ENCODE data around the gene AFAP1.

AFAP1 gene

DNA sequence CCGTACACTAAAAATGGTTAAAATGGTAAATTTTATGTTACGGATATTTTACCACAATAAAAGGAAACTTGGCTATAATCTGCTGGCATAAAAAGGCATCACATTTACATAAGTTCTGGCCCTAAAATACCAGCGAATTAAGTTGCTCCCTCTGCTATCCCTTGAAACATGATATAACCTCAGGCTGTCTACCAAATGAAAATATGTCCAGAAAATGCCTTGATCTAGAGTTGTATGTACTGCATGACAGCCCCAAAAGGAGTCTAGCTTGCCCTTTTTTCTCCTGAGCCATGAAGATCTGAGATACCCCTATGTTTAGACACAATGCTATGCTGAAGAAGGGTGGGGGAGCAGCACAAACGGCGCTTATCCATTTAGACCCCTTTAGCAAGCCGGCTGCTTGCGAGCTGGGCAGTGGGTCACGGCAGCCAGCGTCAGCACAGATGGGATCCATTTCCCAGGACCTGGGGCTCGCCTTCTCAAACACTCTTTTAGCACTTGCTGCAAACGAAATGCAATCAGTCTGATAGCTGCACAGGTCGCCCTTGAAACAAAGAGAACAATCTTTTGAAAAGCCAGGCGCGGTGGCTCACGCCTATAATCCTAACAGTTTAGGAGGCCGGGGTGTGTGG lies 77.0 kb downstream of the AFAP1 start:
- no peak for DNase-seq

DNA sequence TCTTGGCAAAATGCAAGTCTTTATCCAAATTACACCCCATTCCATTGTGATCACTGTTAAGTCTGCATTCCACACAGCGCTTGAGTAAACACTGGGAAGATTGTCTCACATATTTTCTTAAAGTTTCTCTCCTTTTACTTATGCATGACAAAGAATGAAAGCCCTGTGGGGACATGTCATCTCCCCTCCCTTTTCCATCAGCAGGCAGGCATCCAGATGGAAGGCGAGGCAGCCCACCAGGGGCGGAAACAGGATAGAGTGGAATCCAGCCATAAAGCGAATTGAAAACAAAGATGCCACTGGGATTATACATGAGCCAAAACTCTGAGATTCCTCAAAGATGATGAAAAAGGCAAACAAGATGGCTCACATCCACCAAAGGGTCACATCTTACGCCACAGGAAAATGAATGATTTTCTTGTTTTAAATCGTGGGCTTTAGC lies 78.2 kb downstream of the AFAP1 start:
- no peak for DNase-seq

DNA sequence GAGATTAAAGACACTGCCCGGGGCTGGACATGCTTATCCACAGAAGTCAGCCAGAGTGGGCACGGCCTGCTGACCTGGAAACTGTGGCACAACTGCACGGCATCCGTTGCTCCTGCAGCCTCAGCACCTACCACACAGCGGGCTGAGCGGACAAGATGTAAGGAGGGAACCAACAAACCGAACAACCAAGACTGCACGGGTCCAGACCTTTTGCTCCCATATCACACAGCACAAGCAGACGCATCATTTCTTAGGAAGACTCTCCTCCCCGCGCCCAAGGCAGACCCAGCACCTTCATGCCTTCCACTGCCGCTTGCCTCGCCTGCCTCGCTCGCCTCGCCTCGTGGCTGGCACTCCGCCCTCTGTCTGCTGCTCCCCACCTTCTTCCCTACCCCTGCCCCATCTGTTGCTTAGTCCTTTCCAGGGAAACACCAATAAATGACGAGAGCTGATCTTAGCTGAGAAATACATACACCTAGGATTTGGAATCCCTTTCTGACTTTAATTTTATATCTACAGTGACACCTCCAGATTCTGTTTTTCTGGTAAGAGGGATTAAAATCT lies 79.0 kb downstream of the AFAP1 start:
- no peak for DNase-seq

DNA sequence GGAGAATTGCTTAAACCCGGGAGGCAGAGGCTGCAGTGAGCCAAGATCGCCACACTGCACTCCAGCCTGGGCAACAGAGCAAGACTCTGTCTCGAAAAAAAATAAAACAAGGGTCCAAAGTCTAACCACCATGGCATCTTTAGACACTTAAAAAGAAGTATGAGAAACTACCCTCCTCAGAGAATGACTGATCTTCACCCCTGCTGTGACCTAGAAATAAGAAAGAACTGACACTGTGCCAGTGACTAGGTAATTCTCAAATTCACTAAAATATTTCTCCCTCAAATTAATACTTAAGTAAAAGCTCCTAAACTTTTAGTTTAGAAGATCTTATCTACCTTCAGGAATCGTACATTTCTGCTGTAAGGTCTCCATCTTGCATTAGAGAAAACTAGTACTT lies 80.3 kb downstream of the AFAP1 start:
- no peak for DNase-seq

DNA sequence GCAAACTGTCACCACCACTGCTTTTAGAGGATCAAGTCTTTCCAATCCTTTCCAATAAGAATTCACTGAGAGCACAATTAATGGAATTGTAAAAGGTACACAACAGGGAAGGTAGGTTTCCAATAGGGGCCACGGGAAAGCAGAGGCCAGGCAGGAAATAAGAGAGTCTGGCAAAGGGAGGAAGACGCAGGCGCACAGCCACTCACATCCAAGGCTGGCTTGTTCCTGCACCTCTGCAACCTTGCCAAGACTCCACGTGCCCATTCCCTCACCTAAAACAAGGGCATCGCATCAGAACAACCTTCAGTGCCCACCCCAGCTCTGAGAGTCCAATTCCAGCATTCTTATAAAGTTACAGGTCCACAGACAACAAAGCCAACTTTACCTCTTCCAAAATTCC lies 81.2 kb downstream of the AFAP1 start:
- DNase-seq = no peak

DNA sequence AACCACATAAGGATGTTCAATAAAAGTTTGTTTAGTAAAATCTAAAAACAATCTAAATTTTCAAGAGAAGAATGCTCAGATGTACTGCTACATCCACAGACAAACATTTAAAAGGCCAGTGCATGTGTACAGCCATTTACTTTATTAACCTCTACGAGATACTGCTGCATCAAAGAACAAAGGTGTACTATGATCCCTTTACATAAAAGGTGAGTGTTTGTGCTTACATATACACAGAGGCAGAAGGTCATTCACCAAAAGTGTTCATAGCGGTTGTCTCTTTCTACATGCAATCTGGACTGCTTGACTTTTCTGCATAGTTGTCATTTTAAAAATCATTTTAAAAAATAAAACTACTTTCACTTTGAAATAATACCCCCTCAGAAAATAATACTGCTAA lies 81.7 kb downstream of the AFAP1 start:
- DNase-seq = no peak

DNA sequence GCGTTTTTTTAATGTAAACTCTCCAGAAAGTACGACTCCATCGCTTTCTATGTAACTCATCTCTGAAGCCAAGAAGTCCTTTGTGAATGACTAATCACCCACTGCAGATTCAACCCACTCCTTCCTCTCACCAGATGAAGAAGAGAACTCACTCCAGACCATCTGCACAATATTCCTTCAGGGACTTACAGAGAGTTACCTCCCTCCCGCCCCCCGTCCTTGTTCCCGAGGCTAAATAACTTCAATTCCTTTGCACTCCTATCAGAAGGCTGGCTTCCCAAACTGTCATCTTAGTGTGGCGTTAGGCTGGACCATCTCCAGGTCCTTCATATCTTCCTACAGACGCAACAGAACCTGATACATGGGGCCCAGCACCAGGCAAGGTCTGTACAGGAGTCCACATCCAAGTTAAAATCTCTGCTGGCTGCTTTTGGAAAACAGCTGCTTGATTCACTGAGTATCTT lies 82.4 kb downstream of the AFAP1 start:
- no peak for DNase-seq

DNA sequence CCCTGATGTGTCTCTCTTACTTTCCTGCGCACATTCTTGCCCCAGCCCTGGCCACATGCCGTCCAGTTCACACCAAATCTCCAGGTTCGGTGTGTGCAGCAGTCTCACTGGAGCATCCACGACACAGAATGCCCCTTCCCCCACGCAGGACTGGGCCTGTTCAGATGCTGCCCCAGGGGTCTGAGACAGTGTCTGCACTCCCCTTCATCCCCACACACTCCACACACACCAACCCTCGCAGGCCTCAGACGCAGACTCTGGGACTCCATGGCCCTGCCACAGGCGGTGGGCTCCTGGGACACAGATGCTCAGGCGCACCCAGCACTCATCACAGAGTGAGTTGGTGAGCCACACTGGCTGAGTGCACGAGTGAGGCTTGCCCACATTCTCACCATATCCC lies 83.9 kb downstream of the AFAP1 start:
- no peak for DNase-seq

DNA sequence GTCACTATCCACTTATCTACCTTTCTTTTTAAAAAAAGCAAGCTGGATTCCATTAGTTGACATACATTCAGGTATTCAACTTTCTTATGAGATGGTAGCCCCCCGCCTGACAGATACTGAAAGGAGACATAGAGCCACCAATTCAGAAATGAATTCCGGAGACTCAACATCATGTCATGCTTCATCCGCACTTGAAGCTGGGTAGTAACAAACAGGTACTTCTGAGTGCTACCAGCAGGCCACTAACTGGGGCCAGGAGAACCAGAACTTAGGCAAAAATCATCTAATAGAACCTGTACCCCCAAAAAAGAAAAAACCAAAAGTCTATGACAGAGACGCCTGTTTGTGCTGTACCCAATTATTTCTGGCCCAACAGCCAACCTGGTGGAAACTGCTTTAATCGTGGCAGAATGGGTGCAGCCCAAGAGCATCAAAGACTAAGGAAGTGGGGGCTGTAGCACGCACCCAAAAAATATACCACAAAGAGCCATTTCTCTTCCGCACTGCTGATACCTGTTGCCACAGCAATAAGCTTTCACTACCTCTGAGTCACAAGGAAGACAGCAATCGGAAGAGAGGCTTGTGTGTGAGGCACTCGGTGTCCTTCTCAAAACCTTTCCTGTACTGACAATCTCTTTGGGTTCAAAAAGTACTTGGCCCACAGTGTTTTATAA lies 84.8 kb downstream of the AFAP1 start:
- peak; percentile 54 for DNase-seq

DNA sequence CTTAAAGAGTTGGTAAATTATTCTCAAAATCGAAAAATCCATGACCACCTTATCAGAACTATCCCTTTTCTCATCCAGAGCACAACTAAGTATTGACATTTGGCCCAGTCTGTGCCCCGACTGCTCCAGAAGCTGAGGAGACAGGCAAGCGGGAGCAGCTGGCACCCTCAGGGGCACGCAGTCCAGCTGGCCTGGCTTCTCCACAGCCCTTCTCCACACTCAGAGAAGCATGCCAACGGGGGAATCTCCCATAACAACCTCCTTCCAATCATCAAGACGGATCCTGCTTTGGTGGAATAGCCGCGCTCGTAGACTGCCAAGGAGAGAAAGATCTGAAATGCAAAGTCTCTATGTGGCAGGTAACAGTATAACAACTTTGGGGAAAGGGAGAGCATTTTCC lies 85.4 kb downstream of the AFAP1 start:
- no peak for DNase-seq

DNA sequence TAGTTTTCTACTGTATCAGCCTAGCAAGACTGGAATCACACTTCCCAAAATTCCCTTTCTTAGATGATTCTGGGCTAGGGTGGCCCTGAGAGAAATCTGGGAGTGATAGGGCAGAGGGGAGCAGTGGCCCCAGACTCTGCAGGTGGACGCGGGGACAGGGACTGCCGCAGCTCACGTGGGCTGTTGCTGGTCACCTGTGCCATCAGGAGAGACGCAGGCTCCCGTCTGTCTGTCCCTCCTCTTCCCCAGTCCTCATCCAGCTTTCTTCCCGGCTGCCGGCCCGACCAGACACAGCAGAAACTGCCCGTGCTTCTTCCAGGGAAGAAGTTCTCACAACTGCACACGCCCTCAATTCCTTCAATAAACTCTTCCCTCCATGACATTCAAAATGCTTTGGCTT lies 86.4 kb downstream of the AFAP1 start:
- DNase-seq = no peak

DNA sequence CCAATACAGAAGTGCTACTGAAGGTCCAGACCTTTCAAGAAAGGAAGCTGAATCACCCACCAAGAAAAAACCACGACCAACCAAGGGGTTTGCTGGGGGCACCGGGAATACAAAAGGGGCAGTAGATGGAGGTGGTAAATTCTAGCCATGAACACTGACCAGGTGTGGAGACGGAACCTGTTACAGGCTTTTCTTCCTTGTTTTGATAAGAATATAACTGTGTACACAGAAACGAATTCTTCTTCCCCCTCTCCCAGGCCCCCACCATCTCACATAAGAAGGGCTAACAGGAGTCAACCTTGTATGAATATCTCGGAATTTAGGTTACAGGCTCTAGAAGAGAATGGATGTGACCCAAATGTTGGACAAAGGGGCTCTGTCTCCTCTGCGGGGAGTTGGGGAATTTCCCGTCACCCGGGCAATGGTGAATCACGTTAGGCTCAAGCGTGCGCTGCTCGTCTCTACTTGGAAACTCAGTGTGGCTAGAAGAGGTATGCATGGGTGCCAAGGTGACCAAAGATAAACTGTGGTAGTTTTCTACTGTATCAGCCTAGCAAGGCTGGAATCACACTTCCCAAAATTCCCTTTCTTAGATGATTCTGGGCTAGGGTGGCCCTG lies 87.0 kb downstream of the AFAP1 start:
- DNase-seq = no peak

DNA sequence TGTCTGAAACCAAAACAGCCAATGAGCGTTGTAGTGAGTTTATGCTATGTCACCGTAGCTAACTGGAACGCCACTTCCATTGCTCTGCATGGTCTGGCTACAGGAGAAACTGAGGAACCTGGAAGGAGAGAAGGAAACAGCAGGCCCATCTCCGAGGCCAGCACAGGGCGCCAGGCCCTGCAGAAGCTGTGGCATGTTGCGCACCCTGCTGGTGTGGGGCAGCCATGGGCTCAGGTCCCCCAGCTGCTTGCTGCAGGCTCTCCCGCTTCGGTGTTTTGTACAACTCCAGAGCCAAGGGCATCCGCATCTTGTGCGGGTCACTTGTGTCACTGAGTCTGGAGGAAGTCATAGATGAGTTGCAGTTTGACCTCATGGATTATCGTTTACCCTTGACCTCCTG lies 89.2 kb downstream of the AFAP1 start:
- DNase-seq = no peak

DNA sequence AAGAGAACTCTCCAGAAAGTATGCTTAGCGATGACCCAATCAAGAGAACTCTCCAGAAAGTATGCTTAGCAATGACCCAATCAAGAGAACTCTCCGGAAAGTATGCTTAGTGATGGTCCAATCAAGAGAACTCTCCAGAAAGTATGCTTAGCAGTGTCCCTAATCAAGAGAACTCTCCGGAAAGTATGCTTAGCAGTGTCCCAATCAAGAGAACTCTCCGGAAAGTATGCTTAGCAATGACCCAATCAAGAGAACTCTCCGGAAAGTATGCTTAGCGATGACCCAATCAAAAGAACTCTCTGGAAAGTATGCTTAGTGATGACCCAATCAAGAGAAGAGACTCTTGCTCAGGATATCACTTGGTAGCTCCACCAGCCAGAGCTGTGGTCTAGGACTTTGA lies 92.5 kb downstream of the AFAP1 start:
- DNase-seq = no peak

DNA sequence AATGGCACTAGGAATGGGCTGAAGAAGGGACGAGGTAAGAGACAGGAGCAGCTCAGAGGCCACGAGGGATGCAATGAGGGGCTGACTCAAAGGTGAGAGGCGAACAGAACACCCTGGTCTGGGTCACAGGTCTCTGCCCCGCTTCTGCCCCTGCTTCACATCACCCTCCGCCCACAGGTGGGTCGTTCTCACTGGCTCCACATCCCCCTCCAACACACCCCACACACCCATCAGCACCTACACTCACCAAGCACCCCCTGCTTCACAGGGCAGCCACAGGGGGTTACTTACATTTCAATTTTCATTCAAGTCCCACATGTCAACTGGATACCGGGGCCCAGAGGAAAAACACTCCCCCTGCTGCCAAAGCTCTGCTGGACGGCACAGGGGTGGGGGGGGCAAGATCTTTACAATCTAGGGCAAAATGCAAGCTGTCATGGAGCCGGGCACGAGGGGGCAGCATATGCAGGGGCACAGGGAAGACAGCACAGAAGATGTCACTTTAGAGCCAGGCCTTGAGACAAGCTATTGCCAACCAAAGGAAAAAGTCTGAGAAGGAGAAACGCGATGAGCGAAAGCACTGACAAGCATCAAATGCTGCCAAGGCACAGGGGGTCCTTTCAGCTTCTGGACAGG lies 94.0 kb downstream of the AFAP1 start:
- DNase-seq = no peak

DNA sequence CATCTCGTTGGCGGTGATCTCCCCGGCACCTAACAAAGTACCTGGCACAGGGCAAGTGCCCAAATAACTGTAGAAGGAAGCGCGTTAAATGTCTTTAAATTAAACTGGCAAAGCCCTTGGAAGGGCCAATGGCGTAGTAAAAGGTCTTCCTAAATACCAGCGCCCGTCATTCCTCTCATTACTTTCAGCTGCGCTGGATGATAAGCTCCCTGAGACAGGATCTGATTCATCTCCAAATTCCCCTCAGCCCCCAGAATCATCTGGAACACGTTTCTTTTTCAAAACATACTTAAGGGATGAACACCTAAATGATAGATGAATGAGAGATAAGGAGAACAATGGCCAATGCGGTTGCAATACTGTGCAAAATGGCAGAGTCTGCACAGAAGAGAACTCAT lies 95.1 kb downstream of the AFAP1 start:
- no peak for DNase-seq

DNA sequence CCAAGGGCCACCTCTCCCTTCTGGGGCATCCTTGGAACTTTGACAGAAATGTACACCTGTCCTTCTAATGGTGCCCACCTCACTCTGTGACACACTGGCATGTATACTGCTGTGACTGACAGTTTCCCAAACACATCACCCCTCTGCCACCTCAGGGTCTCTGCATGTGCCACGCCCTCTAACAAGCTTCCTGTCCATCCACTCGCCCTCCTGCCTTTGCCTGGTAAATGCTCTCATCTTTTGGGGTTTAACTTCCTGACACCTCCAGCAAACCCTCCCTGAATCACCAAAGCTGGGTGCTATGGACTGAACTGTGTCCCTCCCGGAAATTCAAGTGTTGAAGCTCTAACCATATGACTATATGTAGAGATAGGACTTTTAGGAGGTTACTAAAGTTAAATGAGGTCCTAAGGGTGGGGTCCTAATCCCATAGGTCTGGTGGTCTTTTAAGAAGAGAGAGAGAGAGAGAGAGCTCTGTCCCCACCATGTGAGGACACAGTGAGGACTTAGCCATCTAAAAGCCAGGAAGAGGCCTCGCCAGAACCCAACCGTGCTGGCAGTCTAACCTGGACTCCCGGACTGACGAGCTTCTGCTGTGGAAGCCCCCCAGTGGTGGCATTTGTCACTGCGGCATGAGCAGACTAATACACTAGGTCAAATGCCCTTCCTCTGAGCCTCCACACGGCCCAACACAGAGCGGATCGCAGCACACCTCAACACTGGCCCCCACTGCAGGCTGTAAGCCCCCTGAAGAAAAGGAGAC lies 95.6 kb downstream of the AFAP1 start:
- DNase-seq = peak; percentile 63

DNA sequence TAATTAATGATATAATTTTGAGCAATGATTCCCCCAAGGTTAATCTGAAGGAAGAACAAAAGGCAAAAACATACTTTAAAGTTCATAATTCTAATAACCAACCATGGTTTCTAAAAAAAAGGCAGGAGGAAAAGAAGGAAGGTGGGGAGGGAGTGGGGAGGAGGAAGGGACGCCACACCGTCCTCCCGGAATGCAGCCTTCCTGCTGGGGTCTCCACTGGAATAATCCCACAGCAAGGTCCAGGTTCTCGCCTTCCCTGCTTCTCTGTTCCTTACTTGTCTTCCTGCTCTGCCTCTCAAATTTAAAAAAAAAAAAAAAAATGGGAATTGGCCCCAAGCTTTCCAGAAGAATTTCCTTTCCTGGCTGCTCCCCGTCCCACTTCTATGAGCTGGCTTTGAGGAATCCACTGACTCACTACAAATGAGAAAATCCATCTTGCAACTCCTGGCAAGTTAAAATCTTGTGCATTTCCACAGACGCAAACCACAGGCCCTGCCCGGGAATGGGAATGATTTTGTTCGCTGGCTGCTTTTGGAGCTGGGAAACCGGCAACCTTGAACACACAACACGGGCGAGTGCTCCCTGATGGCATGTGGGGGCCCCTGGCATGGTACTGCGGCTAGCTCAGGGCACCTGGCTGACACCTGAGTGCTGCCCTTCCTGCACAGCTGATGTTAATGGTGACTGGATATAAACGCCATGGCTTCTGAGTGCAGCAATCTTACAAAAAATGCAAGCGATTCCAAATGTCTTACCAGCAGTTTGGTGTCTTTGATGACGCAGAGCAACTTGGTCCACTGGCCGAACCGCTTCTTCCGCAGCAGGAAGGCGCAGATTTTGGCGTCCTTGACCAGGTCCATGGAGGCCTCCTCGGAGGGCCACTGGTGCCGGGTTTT lies 97.0 kb downstream of the AFAP1 start:
- DNase-seq = no peak

DNA sequence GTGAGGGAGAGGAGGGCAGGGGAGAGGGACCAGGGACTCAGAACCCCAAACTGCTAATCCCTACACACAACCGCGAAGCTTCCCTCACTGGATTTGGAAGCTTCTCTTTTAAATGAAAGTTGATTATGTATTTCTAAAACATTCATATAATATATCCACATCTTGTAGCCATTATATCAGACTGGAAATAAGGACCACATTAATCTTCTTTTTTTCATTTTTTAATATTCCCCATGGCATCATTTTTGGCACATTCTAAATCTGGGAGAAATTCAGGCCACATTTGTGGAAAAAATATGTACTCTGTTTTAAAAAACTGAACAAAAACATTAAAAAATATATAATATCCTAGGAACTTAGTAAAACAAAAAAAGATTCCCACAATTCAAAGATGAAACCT lies 97.8 kb downstream of the AFAP1 start:
- no peak for DNase-seq

DNA sequence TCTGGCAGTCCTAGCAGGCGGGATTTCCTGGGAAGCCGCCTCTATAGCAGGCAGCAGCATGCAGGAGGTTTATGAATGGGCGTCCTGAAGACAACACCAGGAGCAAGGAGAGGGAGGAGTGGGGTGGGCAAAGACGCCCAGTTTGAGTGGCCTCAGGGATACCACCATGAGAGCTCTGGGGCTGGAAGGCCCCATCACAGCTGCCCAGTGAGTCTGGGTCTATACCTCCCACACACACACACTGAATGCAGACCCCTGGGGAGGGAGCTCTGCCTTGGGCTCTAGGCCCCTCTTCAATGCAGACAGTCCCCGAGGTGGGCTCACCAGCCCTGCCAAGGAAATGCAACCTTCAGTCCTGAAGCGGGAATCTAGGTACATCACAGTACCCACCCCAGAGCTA lies 98.6 kb downstream of the AFAP1 start:
- DNase-seq = no peak

DNA sequence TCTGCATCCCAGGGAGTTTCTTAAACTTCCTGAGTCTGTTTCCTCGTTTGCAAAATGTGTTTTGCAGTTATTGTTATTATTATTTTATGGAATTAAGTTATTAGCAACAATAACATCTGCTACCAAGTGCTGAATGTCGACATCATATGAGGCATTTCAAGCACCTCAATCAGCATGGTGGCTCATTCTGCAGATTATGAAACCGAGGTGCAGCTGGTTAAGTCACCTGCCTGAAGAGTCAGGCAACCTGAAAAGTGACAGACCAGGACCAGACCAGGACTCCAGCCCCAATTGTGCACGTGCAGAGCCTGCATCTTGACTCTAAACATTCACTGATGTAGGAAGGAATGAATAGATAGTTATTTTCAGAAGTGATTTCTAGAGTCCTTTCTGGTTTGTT lies 99.8 kb downstream of the AFAP1 start:
- no peak for DNase-seq

Measured in T-helper 9 cell (primary cell).